ENCODE data around the gene SETD7. TPM values are rescaled to one million over a fixed set of nuclear protein-coding genes. Genes with fewer than 3 reads are reported as not detected.

SETD7 gene
- total RNA-seq, 2 experiments from 2014 or later = 10.4 to 12.1 TPM

DNA sequence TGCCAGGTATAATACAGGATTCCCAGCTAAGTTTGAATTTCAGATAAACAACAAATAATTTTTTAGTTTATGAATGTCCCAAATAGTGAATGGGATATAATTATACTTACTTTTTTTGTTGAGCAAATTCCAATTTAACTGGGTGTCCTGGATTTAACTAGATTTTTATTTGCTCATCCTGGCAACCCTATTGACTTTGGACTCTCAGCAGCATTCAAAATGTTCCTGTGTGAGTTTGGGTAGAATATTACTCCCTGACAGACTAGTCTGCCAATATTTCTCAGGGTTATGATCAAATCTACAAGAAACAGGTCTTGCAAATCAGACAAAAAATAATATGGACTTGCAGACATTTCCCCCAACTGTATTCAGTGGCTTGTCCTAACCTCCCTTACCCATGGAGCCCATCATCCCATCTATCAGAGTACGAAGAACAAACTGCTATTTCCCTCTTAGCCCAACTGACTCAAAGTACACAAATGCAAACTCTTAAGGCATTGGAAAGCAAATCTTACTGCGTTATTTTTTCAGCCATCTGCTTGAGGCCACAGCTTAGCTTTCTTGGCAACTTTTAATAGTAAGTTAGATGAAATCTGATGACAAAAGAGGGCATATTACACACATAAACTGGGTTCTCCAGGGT lies 20.7 kb downstream of the SETD7 start:
- Mint-ChIP-seq H3K4me1 (ENCODE audit: low read depth) (no peaks in the 10 kb centered on the region), H3K36me3 (ENCODE audit: low read depth) (peaks cover 1% of the 10 kb centered on the region), H3K9me3 (no peaks in the 10 kb centered on the region), H3K4me3 (no peak overlapping the region), H3K27ac (no peak overlapping the region), H3K27me3 (no peaks in the 10 kb centered on the region)
- intact Hi-C loops (cut with micrococcal nuclease) = no loop called here
- no peak for TF ChIP-seq CTCF (IDR thresholded peaks at IDR 0.05)
- DNase-seq = no peak
- ChIA-PET POLR2A (no interaction called here), CTCF (interaction anchor here (1.1 kb wide), 1 partner anchor 38 kb away, joined by 3 read pairs; no protein-coding TSS in a partner anchor)
- no peak for ATAC-seq

- CTCF ChIA-PET = interaction anchor here (0.7 to 1.1 kb wide), 2 partner anchors 12 to 37 kb away, joined by 3 read pairs; no protein-coding TSS in a partner anchor
- ATAC-seq (no peak), DNase-seq (no peak)
- Mint-ChIP-seq H3K36me3 (ENCODE audit: low read depth) (peaks cover 1% of the 10 kb centered on the region), H3K9me3 (no peaks in the 10 kb centered on the region), H3K27ac (no peak overlapping the region), H3K4me1 (ENCODE audit: low read depth) (no peaks in the 10 kb centered on the region), H3K4me3 (no peak overlapping the region), H3K27me3 (no peaks in the 10 kb centered on the region)
- TF ChIP-seq CTCF (IDR thresholded peaks at IDR 0.05) = no peak
- intact Hi-C loops (cut with micrococcal nuclease) = loop anchor here (5.0 kb wide), 1 partner anchor 117 kb away; no protein-coding TSS in a partner anchor
- POLR2A ChIA-PET = no interaction called here
These were observed 21.6 kb downstream of the SETD7 start for GRCh38 chr4:139534287-139534950.

GRCh38 chr4:139533511-139533910 lies 22.5 kb downstream of the SETD7 start:
- intact Hi-C loops (cut with micrococcal nuclease) = loop anchor here (5.0 kb wide), 1 partner anchor 116 kb away; no protein-coding TSS in a partner anchor
- Mint-ChIP-seq H3K27ac (no peak overlapping the region), H3K4me3 (no peak overlapping the region), H3K27me3 (no peaks in the 10 kb centered on the region), H3K9me3 (no peaks in the 10 kb centered on the region), H3K36me3 (ENCODE audit: low read depth) (peaks cover 8% of the 10 kb centered on the region), H3K4me1 (ENCODE audit: low read depth) (peaks cover 5% of the 10 kb centered on the region)
- CTCF ChIA-PET = interaction anchor here (0.7 kb wide), 1 partner anchor 12 kb away, joined by 3 read pairs; no protein-coding TSS in a partner anchor
- no peak for TF ChIP-seq CTCF (IDR thresholded peaks at IDR 0.05)
- no peak for DNase-seq
- POLR2A ChIA-PET = interaction anchor here (0.9 kb wide), 1 partner anchor 22 kb away, joined by 3 read pairs; the partner anchor contains the start of gene SETD7
- ATAC-seq = no peak

DNA sequence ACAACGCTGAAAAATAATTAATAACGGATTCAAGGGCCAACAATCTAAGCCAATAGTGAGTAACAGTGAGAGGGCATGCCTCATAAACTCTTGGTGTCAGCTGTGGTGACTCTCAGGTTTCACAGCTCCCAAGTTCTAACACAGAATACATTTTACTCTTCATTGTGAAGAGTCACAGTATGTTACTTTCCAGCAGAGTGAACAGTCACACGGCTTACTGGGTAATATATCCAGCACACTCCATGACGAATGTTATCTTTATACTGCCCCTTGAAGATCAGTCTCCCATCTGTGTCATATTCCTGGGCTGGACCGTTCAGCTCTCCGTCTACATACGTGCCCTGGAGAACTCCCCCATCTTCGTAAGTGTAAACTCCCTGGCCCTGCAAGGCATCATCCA lies 23.1 kb downstream of the SETD7 start:
- intact Hi-C loops (cut with micrococcal nuclease) = loop anchor here (5.0 kb wide), 1 partner anchor 116 kb away; no protein-coding TSS in a partner anchor

More for the DNA sequence above, 23.1 kb downstream of the SETD7 start:
- DNase-seq (no peak), ATAC-seq (no peak)
- peaks cover 6% of the 10 kb centered on the region for H3K4me1 Mint-ChIP-seq (ENCODE audit: low read depth)
- H3K27me3 Mint-ChIP-seq = no peaks in the 10 kb centered on the region
- no peak for TF ChIP-seq CTCF (IDR thresholded peaks at IDR 0.05)
- H3K4me3 Mint-ChIP-seq = no peak overlapping the region
- CTCF ChIA-PET = interaction anchor here (1.4 to 2.6 kb wide), 2 partner anchors 36 to 80 kb away, joined by 3 to 6 read pairs; no protein-coding TSS in a partner anchor
- POLR2A ChIA-PET = interaction anchor here (0.9 kb wide), 1 partner anchor 23 kb away, joined by 3 read pairs; the partner anchor contains the start of gene SETD7
- H3K36me3 Mint-ChIP-seq (ENCODE audit: low read depth) = peaks cover 10% of the 10 kb centered on the region
- no peak overlapping the region for H3K27ac Mint-ChIP-seq
- H3K9me3 Mint-ChIP-seq = no peaks in the 10 kb centered on the region
